HFFc6 (cell line): Measurements from ENCODE around the gene HRG. TPM values are rescaled to one million over a fixed set of nuclear protein-coding genes. Genes with fewer than 3 reads are reported as not detected.

Source experiments
- DNase-seq: peaks from one replicate; pipeline ENCODE4 v3.0.0-alpha.2; 2018
- H3K27ac Mint-ChIP-seq: 2 replicates; pipeline ENCODE4 v1.8.0; 2020; ENCODE audit warnings: mild to moderate bottlenecking, mixed read lengths
- H3K27me3 Mint-ChIP-seq: 2 replicates; pipeline ENCODE4 v1.8.0; 2021; ENCODE audit warnings: mild to moderate bottlenecking, moderate library complexity, mixed read lengths; ENCODE audit not compliant: insufficient read depth
- H3K36me3 Mint-ChIP-seq: 2 replicates; pipeline ENCODE4 v1.8.0; 2021; ENCODE audit warnings: low read depth, mixed read lengths
- H3K4me1 Mint-ChIP-seq: 2 replicates; pipeline ENCODE4 v1.8.0; 2020; ENCODE audit warnings: low read depth, mixed read lengths
- H3K4me3 Mint-ChIP-seq: 2 replicates; pipeline ENCODE4 v1.8.0; 2020; ENCODE audit warnings: mild to moderate bottlenecking, moderate library complexity, mixed read lengths
- H3K9me3 Mint-ChIP-seq: 2 replicates; pipeline ENCODE4 v1.8.0; 2020; ENCODE audit warnings: mild to moderate bottlenecking, mixed read lengths
- total RNA-seq, 6 experiments: library from RNA; stranded (reverse); fragmentation: NEBNext Ultra II Directional; extraction: Animal tissue kit (Norgen Biotek cat#: 25700); gene quantifications; 2 replicates in 1 of 6; 3 replicates in 5 of 6; pipeline ENCODE4 v1.2.3, GENCODE V29; 2021
- TF ChIP-seq, protein P1 (sequence below): fragments of 200-600 bp; sonication (generic); IDR thresholded peaks from 2 replicates; pipeline ENCODE4 v1.5.0; 2021; ENCODE audit warnings: antibody characterized with exemption, mild to moderate bottlenecking

HRG gene
- total RNA-seq, 6 experiments from 2014 or later: not detected

DNA sequence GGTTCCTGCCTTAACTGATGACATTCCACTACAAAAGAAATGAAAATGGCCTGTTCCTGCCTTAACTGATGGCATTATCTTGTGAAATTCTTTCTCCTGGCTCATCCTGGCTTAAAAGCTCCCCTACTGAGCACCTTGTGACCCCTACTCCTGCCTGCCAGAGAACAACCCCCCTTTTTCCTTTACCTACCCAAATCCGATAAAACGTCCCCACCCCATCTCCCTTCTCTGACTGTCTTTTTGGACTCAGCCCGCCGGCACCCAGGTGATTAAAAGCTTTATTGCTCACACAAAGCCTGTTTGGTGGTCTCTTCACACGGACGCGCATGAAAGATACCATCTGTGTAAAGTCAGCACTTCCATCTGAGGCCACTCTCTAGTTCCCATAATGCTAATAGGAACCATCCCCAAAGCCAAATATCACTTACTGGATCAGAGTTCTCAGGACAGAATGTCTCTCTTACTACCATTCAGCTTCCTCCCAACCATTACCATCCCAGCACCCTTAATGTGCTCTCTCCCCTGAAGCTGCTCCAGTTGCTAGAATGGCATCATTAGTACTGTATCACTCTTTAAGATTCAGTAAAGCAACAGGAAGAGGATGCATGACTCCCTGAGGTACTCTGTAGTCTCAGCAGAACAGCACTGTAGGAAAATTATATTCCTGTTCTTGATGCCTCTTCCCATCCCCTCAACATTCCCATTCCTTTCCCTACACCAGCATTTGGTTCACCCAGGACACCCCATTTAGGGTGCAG, 2.3 kb upstream of the HRG start:
- Mint-ChIP-seq H3K36me3 (no peaks in the 10 kb centered on the region), H3K27ac (no peak overlapping the region), H3K4me3 (no peak overlapping the region), H3K4me1 (no peaks in the 10 kb centered on the region), H3K9me3 (no peaks in the 10 kb centered on the region), H3K27me3 (peaks cover 26% of the 10 kb centered on the region)
- DNase-seq: no peak
- TF ChIP-seq, protein P1, sequence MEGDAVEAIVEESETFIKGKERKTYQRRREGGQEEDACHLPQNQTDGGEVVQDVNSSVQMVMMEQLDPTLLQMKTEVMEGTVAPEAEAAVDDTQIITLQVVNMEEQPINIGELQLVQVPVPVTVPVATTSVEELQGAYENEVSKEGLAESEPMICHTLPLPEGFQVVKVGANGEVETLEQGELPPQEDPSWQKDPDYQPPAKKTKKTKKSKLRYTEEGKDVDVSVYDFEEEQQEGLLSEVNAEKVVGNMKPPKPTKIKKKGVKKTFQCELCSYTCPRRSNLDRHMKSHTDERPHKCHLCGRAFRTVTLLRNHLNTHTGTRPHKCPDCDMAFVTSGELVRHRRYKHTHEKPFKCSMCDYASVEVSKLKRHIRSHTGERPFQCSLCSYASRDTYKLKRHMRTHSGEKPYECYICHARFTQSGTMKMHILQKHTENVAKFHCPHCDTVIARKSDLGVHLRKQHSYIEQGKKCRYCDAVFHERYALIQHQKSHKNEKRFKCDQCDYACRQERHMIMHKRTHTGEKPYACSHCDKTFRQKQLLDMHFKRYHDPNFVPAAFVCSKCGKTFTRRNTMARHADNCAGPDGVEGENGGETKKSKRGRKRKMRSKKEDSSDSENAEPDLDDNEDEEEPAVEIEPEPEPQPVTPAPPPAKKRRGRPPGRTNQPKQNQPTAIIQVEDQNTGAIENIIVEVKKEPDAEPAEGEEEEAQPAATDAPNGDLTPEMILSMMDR: no peak

DNA sequence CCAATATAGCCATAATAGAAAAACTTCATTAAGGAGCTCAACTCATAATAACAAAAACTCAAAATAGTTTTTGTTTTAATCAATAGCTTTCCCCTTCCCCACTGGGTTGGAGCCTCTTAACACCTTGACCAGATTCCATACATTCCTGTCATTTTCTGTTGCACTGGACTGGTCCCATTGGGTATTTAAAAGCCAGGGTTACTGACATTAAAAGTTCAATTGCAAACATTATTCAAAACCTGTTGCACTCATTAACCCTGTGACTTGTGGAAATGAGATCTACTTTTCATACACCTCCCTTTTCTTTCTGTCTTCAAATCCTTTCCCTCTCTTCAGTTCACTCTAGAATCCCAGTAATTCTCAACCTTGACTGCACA, 1.7 kb upstream of the HRG start:
- peaks cover 26% of the 10 kb centered on the region for H3K27me3 Mint-ChIP-seq
- H3K27ac Mint-ChIP-seq: no peak overlapping the region
- no peaks in the 10 kb centered on the region for H3K4me1 Mint-ChIP-seq
- TF ChIP-seq, protein P1: no peak
- H3K4me3 Mint-ChIP-seq: no peak overlapping the region
- no peak for DNase-seq
- H3K36me3 Mint-ChIP-seq: no peaks in the 10 kb centered on the region
- H3K9me3 Mint-ChIP-seq: no peaks in the 10 kb centered on the region

DNA sequence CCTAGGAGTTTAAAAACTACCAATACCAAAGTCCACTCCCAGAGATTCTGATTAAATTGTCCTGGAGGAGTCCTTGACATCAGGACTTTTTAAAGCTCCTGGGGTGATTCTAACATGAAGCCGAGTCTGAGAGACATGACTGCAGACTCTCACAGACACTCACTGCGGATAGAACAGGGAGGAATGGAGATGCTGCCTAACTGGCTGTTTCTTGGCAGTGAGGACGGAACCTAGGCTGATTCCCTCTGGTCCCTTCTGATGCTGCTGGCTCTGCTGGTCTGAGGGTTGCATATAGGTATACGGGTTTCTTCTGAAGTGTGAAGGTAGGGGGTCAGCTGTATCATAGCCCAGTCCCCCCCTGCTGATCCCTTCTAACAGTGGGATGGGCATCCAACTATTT, 1.3 kb upstream of the HRG start:
- Mint-ChIP-seq H3K4me1 (no peaks in the 10 kb centered on the region), H3K27me3 (peaks cover 24% of the 10 kb centered on the region), H3K36me3 (no peaks in the 10 kb centered on the region), H3K9me3 (no peaks in the 10 kb centered on the region), H3K4me3 (no peak overlapping the region), H3K27ac (no peak overlapping the region)
- TF ChIP-seq, protein P1: no peak
- no peak for DNase-seq

DNA sequence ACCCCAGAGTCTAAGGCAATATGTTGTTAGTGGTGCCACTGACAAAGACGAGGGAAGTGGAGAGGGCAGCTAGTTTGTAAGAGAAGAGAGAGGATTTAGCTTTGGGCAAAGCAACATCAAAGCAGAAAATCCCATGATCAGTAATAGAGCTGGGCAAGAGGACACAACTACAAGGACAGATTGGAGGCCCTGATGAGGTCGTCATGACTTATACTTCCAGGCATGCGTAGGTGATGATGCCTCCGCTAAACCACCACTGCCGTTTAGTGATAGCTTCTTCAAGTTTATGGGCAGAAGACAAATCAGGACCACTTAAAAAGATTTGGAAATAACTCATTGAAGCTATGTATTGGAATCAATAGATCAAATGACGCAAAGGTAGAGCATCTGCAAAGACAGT, 2.6 kb downstream of the HRG start:
- H3K9me3 Mint-ChIP-seq: no peaks in the 10 kb centered on the region
- TF ChIP-seq, protein P1: no peak
- H3K36me3 Mint-ChIP-seq: no peaks in the 10 kb centered on the region
- H3K27ac Mint-ChIP-seq: no peak overlapping the region
- H3K4me3 Mint-ChIP-seq: no peak overlapping the region
- peaks cover 27% of the 10 kb centered on the region for H3K27me3 Mint-ChIP-seq
- no peaks in the 10 kb centered on the region for H3K4me1 Mint-ChIP-seq
- DNase-seq: no peak

DNA sequence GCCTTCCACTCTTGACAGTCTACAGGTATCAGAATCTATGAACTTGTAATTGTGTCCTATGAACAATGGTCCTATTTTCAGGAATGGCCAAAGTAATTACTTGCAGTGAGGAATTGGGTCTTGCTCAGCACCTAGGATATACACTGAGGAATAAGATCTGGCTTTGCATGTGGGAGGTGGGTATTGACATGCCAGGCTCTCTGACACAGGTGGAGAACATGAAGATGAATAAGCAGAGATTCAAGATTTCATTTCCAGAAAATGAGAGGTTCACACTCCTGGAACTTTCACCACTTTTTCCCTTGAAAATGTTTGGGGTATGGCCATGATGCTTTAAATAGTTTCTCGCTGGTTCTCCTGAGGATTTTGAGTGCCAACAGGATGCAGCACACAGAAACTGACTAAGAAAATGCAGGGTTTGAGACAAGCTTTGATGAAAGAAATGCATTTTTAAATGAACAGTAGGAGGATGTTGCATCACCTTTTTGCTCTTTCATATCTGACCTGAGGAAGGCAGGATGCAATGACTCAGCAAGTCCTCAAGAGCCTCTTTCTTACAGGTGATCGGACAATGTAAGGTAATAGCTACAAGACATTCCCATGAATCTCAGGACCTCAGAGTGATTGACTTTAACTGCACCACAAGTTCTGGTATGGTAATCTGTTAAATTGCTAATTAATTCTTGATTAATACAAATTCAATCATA, 3.7 kb downstream of the HRG start:
- H3K4me3 Mint-ChIP-seq: no peak overlapping the region
- TF ChIP-seq, protein P1: no peak
- no peaks in the 10 kb centered on the region for H3K9me3 Mint-ChIP-seq
- peaks cover 30% of the 10 kb centered on the region for H3K27me3 Mint-ChIP-seq
- DNase-seq: no peak
- H3K4me1 Mint-ChIP-seq: no peaks in the 10 kb centered on the region
- no peak overlapping the region for H3K27ac Mint-ChIP-seq
- H3K36me3 Mint-ChIP-seq: no peaks in the 10 kb centered on the region
